GM19455 (cell line): ENCODE results near the gene TRIM71.
"Not testable (repeated sequence)": the region's sequence is repeated elsewhere in the genome, so short reads cannot be mapped to it uniquely, and the experiment has no call there.

Source experiments
- ATAC-seq: cut with Tn5 transposase; IDR thresholded peaks from one replicate; pipeline ENCODE4 v1.9.1; 2021; ENCODE audit not compliant: unreplicated experiment

Gene TRIM71

DNA sequence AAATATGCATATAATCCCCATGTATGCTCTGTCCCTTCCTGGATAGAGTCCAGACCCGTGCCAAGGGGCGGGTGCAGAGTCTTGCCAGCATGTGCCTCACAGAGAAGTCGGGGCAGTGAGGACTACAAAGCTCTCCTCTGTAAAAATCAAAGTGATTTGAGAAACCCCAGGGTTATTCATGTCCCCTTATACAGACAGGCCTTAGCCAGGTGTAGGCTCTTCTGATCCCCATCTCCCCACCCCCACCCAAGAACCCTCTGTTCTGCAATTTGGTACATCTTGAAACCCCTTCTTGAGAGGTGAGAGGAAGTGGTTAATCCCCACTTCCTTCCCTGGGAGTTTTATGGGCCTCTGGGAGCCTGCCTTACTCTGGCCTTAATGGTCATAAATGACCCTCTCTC, 24.7 kb downstream of the TRIM71 start:
- no peak for ATAC-seq

DNA sequence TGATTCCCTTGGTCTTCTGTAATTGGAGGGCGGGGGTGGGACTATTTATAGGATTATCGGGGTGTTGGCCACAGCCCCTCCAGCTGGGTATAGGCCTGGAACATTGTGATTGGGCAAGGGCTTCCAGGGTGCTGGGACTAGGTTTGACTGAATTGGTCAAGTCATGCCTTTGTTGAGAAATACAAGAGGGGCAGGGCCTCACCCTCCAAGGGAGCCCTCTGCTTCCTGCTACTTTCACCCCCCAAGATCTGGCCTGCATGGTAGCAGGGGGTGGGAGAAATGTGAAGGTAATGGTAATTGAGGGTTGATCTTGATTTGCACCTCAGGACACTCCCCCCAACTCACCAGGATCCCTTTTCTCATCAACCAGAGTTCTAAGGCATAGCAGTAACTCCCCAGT, 25.2 kb downstream of the TRIM71 start:
- no peak for ATAC-seq

- ATAC-seq: no peak
Observed at GRCh38 chr3:32843510-32844321, 25.9 kb downstream of the TRIM71 start.

- ATAC-seq: no peak
Observed at GRCh38 chr3:32844322-32844654, 26.5 kb downstream of the TRIM71 start.

- ATAC-seq: no peak
Observed at GRCh38 chr3:32844914-32845313, 27.1 kb downstream of the TRIM71 start.

- not testable (repeated sequence) for ATAC-seq
Observed at GRCh38 chr3:32845546-32845945, 27.7 kb downstream of the TRIM71 start.

GRCh38 chr3:32847045-32847444, 29.2 kb downstream of the TRIM71 start:
- ATAC-seq: not testable (repeated sequence)

DNA sequence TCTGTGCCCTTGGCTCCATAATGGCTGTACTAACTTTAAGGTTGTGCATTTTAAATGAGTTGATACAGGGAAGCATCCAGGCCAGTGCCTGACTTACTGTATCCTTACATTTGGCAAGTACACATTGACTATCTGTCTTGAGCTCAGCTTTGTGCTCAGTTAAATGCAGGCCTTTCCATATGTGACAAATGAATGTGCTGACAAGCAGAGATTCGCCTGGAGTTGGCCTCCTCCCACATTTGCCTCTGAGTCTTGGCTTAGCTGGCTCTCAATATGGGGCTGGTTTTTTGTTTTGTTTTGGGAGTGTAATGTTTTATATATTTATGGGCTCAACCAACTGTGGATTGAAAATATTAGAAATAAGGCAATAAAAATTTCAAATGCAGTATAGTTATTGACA, 29.7 kb downstream of the TRIM71 start:
- no peak for ATAC-seq

DNA sequence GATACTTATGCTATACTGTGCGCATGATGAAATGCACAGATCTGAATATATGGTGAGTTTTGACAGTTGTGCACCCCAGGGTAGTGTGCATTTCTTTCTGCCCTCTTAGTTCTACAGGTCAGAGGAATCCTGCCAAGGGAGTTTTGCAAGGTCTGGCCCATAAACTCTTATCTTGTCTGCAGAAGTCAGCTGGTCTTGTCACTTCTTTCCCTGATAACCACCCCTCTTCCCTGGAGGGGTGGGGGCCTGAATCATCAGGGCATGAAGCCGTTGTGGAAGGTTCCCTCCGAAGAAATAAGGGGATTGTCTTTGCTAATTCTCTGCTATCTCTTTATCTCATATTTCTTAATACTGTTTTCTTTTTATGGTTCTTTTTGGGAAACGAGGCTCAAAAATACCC, 30.4 kb downstream of the TRIM71 start:
- no peak for ATAC-seq

DNA sequence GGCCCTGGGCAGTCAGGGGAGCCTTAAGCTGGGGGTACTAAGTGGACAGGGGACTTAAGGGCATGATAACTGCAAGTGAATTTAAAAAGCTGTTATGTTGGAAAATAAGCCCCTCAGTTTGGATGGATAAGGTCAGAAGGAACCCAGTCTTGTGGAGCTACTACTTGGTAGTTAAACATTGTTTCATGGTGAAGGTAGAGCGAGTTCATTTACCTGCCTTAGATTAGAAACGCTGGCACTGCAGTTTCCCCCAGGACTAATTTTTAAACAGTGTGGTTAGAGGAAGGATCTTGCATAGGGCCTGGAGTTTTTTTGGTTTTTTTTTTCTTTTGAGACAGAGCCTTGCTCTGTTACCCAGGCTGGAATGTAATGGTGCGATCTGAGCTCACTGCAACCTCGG, 31.2 kb downstream of the TRIM71 start:
- ATAC-seq: no peak

GRCh38 chr3:32850226-32850625, 32.4 kb downstream of the TRIM71 start:
- ATAC-seq: no peak

GRCh38 chr3:32850636-32851035, 32.8 kb downstream of the TRIM71 start:
- no peak for ATAC-seq

- ATAC-seq: no peak
Observed at GRCh38 chr3:32852146-32852545, 34.3 kb downstream of the TRIM71 start.

DNA sequence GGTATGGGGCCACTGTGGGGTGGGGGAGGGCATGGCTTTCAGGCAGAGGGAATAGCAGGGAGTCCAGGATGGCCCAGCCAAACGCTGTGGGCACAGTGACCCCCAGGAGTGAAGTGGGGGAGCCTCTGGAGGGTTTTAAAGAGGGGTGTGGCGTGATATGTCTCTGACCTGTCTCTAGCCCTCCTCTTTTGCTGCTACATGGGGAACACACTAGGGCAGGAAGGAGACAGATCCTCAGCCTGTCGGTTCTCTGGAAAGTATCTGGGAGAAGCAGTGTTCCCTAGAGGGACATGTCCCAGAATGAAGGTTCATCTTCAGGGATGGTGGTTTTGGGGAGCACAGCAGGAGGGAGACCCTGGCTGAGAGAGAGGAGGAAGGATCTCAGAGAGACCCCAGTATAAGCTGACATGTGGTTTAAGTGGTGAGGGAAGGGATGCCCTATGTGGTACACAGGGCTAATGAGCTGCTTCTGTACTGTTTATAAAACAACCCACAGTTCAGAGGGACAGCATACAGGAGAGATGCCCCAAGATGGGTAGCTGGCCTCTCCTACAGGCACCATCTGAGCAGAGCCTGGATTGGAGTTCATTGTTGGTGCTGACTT, 37.7 kb downstream of the TRIM71 start:
- no peak for ATAC-seq

GRCh38 chr3:32856355-32856889, 38.6 kb downstream of the TRIM71 start:
- no peak for ATAC-seq

DNA sequence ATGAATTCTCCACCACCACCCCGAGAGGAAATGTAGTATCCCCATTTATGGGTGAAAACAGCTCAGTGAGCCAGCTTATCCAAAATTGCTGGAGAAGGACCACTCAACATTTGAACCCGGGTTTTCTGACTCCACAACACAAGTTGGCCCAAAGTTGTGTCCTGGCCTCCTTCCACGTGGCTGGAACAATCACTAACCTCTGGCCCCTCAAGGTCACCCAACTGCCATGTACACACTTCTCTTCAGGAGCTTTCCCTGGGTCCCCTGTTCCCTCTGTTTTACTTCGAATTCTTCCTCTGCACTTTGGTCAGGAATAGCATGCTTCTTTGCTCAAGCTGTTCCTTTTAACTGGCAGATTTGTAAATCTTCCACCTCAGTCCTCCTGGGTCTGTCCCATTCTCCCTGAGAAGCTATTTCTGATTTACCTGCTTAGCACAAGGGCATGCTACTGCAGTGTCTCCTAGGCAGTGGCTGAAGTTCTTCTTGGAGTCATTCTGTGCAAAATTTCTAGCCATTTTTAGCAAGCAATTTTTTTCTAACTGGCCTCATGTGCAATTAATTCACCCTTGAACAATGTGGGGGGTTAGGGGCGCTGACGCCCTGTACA, 39.2 kb downstream of the TRIM71 start:
- no peak for ATAC-seq

GRCh38 chr3:32857921-32858320, 40.1 kb downstream of the TRIM71 start:
- ATAC-seq: no peak

- ATAC-seq: no peak
Observed at GRCh38 chr3:32859604-32860237, 41.9 kb downstream of the TRIM71 start.

DNA sequence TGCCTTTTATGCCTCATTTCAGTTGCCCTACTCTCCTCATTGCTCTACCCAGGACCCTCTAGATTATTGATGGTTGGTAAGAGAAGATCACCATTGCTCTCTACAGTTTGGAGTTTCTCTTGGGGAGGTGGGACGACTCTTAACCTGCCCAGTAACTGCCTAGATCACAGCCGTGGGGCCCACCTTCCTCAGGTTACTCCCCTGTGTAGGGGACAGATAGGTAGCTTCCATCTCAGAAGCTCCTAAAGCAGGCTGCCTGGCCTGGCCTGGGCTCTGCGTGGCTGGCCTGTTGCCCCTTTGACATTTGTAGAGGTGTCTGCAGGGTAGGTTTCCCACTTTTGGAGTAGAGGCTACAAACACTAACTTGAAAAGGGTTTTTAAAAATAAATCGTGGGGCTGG, 42.7 kb downstream of the TRIM71 start:
- ATAC-seq: no peak

DNA sequence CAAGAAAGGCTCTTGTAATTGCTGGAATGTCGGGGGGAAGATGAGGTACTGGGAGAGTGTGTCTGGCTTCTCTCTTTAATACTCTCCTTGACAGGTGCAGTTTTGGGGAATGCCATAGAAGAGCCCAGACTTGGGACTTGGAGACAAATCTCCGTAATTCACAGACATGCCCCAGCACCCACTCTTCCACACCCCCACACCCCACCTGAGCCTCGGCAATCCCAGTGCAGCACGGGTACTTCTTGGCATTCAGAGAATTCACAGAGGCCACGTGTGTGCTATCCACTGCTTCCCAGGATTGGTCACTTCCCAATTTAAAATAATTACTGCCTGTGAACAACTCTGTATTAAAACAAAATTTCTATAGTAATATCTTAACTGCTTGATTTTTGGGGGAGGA, 43.9 kb downstream of the TRIM71 start:
- ATAC-seq: no peak

- ATAC-seq: no peak
Observed at GRCh38 chr3:32862247-32862935, 44.6 kb downstream of the TRIM71 start.
